SU-DHL-6 (cell line): ENCODE results near the gene S100PBP.

ENCODE experiments used
- CTCF ChIP-seq: fragments of 200-600 bp; sonication (generic); IDR thresholded peaks from one replicate; pipeline ENCODE4 v1.5.1; 2017; ENCODE audit warnings: antibody characterized with exemption, mild to moderate bottlenecking, low read length, moderate library complexity; ENCODE audit not compliant: insufficient read depth, poor library complexity, severe bottlenecking
- EZH2phosphoT487 ChIP-seq: fragments of 200-600 bp; sonication (generic), shearing (Covaris generic); conservative IDR thresholded peaks from 2 replicates; pipeline ENCODE4 v1.6.1; 2018; ENCODE audit warnings: mild to moderate bottlenecking, antibody characterized with exemption, low read length, moderate library complexity, mixed read lengths

DNA sequence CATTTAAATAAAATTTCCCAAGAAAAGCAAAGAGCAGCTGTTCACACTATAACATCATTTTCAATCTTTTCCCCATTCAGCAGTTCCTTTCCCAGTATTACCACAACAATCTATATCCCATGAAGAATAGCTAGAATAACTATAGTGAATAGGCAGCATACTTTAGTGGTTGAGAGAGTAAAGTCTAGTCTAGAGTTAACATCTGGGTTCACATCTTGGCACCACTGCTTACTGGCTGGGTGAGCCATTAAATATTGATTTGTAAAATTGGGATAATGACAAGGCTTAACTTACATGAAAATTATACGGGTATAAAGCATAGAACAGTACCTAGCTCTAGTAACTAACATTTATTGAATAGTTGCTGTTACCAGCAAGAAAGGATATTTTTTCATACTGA lies 14.4 kb downstream of the S100PBP start:
- no peak for TF ChIP-seq CTCF
- no peak for TF ChIP-seq EZH2phosphoT487
